Sigmoid colon (tissue), 4 donors: ENCODE data around the gene SLC46A2.

Source experiments
- CTCF ChIP-seq, 4 experiments: fragments of 450-650 bp in 3 of 4; fragments of 200-600 bp in 1 of 4; IDR thresholded peaks; one replicate each; pipeline ENCODE4 v1.5.1; 2016 to 2019; ENCODE audit warnings: antibody characterized with exemption in 4 of 4, mild to moderate bottlenecking in 3 of 4, moderate library complexity in 2 of 4
- EP300 ChIP-seq, 4 donors: sonication (generic); formaldehyde crosslinking; IDR thresholded peaks; one replicate each; pipeline ENCODE4 v1.6.1; 2017; ENCODE audit warnings: antibody characterized with exemption in 4 of 4
- POLR2A ChIP-seq, 2 donors: fragments of 450-650 bp; IDR thresholded peaks; one replicate each; pipeline ENCODE4 v1.6.1; 2016; ENCODE audit warnings: antibody characterized with exemption in 2 of 2, mild to moderate bottlenecking in 2 of 2, moderate library complexity in 2 of 2
- POLR2AphosphoS5 ChIP-seq, 4 donors: sonication (generic); formaldehyde crosslinking; IDR thresholded peaks; one replicate each; pipeline ENCODE4 v1.6.1; 2017; ENCODE audit warnings: antibody characterized with exemption in 4 of 4

GRCh38 chr9:112878752-112879151, 11.9 kb downstream of the SLC46A2 start:
- TF ChIP-seq CTCF (IDR thresholded peaks at IDR 0.05) (no peak), POLR2AphosphoS5 (IDR thresholded peaks at IDR 0.05) (no peak), EP300 (IDR thresholded peaks at IDR 0.05) (no peak), POLR2A (IDR thresholded peaks at IDR 0.05) (no peak)
